Posterior vena cava (tissue), 2 donors: ENCODE measurements around the gene CNDP2. TPM values are rescaled to one million over a fixed set of nuclear protein-coding genes. Genes with fewer than 3 reads are reported as not detected.
"Not testable (repeated sequence)": the region's sequence is repeated elsewhere in the genome, so short reads cannot be mapped to it uniquely, and the experiment has no call there.

Source experiments
- DNase-seq: peaks from one replicate; pipeline ENCODE4 v3.0.0-alpha.2; 2020; ENCODE audit warnings: low spot score
- intact Hi-C, 2 donors: fragments of 100-400 bp; cut with DNase I; formaldehyde crosslinking; loops; one replicate each; pipeline versions ENCODE4 v1.14.1 to v1.14.2; 2022 to 2023
- total RNA-seq, 2 donors: library from RNA; stranded (reverse); fragmentation: NEBNext Ultra II Directional; extraction: Animal tissue kit (Norgen Biotek cat#: 25700); gene quantifications; one replicate each; pipeline ENCODE4 v1.2.1, GENCODE V29; 2021
- donor health status: DM: yes; HTN: yes; CAD: no.
- donor health status: DM: yes; HTN: yes; CAD: no.

CNDP2 gene
- total RNA-seq, 2 donors from 2014 or later, result 73.5 to 75.0 TPM

GRCh38 chr18:74547860-74548259 is 51.7 kb downstream of the CNDP2 start:
- intact Hi-C loops, result loop anchor here in 1 of 2 donors (10.0 kb wide), 1 partner anchor 353 kb away; no protein-coding TSS in a partner anchor
- DNase-seq, result no peak

- DNase-seq, result no peak
- intact Hi-C loops, result loop anchor here (5.0 to 10.0 kb wide), 4 partner anchors 195 to 355 kb away; no protein-coding TSS in a partner anchor
Observed at GRCh38 chr18:74549591-74550104, 53.5 kb downstream of the CNDP2 start.

- peak; percentile 34 for DNase-seq
- intact Hi-C loops, result loop anchor here (5.0 to 10.0 kb wide), 3 partner anchors 196 to 354 kb away; no protein-coding TSS in a partner anchor
Observed at GRCh38 chr18:74550886-74551285, 54.7 kb downstream of the CNDP2 start.

DNA sequence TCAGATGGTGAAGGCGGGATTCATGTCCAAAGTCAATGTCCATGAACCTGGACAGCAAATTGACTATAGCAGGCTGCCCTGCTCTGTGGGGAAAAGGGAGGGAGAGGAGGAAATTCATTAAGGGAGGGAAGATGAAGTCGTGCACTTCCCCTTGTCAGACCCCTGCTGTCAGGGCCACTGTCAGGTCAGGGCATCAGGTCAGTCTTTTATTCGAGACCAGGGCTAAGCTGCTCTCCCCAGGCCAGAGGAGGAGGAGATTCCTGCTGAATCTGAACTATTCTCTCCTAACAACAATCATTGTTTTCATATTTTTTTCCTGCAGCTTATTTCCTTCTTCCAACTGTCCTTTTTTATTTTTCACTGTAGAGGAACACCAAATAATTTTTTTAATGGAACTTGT is 55.3 kb downstream of the CNDP2 start:
- DNase-seq, result no peak
- intact Hi-C loops, result loop anchor here (5.0 to 10.0 kb wide), 3 partner anchors 197 to 354 kb away; no protein-coding TSS in a partner anchor

DNA sequence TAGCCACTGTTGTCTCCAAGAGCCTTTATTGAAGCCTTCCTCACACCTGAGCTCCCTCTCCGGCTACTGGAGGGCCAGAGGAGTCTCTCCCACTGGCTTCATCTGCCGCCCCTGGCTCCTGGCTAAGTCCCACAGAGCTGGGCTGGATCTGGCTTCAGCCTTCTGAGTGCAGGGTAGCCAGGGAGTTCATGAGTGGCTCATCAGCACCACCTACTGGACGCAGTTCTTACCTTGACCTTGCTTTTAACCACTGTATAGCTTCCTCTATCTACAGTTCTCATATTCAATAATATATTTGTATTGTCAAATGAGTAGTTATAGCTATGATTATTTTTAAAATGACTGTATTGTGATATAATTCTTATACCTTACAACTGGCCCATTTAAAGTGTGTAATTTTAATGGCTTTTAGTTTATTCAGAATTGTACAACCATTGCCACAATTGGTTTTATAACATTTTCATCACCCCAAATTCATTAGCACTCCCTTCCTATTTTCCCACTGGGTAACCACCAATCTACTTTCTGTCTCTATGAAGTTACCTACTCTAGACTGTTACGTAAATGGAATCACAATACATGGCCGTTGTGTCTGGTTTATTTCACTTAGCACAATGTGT is 55.9 kb downstream of the CNDP2 start:
- peak; percentile 91 for DNase-seq
- intact Hi-C loops, result loop anchor here (5.0 to 10.0 kb wide), 3 partner anchors 197 to 355 kb away; no protein-coding TSS in a partner anchor

DNA sequence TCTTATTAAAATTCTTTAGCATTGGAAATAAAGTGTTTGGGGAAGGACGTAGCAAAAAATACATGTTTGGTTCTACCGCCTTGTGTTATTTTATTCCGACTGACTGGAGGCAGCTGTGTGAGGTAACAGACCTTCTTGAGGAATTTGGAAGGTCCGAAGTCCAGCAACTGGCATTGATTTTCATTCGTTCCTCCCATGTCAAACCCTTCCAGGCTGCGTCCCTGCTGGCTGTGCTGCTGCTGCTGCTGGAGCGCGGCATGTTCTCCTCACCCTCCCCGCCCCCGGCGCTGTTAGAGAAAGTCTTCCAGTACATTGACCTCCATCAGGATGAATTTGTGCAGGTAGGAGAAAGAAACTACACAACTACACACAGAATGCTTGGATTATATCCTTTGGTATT is 60.0 kb downstream of the CNDP2 start:
- peak; percentile 62 for DNase-seq
- intact Hi-C loops, result loop anchor here in 1 of 2 donors (10.0 kb wide), 1 partner anchor 201 kb away; no protein-coding TSS in a partner anchor

DNA sequence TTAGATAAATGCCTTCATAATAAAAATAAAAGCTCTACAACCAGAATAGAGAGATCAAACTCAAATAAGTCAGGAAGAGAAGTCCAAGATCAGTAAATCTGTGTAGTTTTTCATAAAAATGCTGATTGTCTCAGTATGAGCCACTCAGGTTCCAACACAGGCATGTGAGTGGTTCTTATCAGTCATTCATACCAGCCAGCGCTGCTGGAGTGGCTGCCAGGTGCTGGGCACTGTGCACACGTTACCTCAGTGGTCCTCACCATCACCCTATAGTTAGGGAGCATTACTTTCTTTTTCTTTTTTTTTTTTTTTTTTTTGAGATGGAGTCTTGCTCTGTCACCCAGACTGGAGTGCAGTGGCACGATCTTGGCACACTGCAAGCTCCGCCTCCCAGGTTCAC is 61.9 kb downstream of the CNDP2 start:
- intact Hi-C loops, result loop anchor here in 1 of 2 donors (10.0 kb wide), 1 partner anchor 203 kb away; no protein-coding TSS in a partner anchor
- DNase-seq, result no peak

DNA sequence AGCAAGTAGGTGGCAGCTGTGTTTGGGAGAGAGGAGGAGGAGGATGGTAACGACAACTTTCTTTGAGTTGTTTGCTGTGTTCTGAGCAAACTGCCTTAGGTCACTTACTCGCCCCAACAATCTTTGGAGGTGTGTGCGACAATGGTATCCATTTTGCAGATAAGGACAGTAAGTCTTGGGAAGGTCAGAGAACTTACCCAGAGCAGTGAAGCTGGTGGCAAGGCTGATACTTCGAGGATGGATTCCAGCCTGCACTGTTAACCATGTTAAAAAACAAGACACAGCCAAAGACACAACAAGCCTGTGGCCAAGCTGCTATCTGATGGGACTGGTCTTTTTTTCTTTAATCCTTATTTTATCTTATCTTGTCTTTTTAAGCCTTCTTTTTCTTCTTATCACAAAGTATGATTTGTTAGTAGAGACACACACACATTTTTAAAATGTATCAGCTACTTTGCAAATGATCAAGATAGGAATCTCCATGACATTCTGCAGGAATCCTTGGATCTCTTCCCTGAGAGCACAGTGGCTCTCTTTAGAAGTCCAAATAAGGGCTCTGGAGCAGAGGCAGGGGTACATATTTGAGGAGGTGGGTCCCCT is 66.1 kb downstream of the CNDP2 start:
- DNase-seq, result peak; percentile 14
- intact Hi-C loops, result no loop called here

- peak; percentile 60 for DNase-seq
- intact Hi-C loops, result no loop called here
Observed at GRCh38 chr18:74562775-74563174, 66.6 kb downstream of the CNDP2 start.

DNA sequence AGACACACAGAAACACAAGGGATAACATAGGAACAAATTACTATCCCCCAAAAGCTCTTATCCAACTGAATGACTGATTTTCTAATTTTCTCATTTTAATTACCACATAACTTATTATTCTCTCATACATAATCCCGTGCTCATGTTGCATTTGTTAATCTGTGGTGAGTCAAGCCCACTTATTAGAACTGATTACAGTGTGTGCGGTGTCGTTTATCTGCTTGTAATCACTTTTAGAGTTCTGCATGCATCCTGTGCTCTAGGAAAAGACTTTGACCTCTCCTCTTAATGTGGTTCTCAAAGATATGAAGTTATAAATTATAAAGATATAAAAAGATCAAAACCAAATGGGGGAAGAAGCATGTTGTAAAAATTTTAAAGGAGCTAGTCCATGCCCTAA is 67.8 kb downstream of the CNDP2 start:
- DNase-seq, result no peak
- intact Hi-C loops, result no loop called here

- intact Hi-C loops, DNase-seq: not testable (repeated sequence)
Observed at GRCh38 chr18:74565164-74565563, 69.0 kb downstream of the CNDP2 start.

GRCh38 chr18:74565993-74566392 is 69.8 kb downstream of the CNDP2 start:
- intact Hi-C loops, result not testable (repeated sequence)
- DNase-seq, result peak; percentile 31

- DNase-seq, result peak; percentile 32
- intact Hi-C loops, result no loop called here
Observed at GRCh38 chr18:74567822-74568221, 71.7 kb downstream of the CNDP2 start.

- intact Hi-C loops, result no loop called here
- no peak for DNase-seq
Observed at GRCh38 chr18:74569401-74569800, 73.2 kb downstream of the CNDP2 start.

GRCh38 chr18:74570266-74570665 is 74.1 kb downstream of the CNDP2 start:
- DNase-seq, result no peak
- intact Hi-C loops, result no loop called here

GRCh38 chr18:74571895-74572680 is 75.9 kb downstream of the CNDP2 start:
- intact Hi-C loops, result no loop called here
- DNase-seq, result no peak

DNA sequence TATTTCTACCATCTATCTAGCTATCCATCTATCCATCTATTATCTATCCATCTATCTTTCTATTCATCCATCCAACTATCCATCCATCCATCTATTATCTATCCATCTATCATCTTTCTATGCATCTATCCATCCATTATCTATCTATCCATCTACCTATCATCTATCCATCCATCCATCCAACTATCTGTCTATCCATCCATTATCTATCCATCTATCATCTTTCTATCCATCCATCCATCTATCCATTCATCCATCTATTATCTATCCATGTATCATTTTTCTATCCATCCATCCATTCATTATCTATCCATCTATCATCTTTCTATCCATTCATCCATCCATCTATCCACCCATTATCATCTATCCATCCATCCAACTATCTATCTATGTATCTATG is 76.9 kb downstream of the CNDP2 start:
- DNase-seq, result no peak
- intact Hi-C loops, result no loop called here
